Measurements from ENCODE around the gene TOR3A. TPM values are rescaled to one million over a fixed set of nuclear protein-coding genes. Genes with fewer than 3 reads are reported as not detected.

TOR3A gene
- total RNA-seq, 1 donor from 2014 or later = 14.5 TPM

DNA sequence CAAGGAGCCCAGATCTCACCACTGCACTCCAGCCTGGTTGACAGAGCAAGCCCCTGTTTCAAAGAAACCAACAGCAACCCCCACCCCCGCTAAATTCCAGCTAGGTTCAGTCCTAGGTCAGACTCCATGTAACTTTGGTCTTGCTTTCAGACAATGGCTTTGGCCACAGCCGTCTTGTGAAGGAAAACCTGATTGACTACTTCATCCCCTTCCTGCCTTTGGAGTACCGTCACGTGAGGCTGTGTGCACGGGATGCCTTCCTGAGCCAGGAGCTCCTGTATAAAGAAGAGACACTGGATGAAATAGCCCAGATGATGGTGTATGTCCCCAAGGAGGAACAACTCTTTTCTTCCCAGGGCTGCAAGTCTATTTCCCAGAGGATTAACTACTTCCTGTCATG, 12.9 kb downstream of the TOR3A start:
- FAIRE-seq (no peak), DNase-seq (ENCODE audit: low read depth) (no peak)
- no peak overlapping the region for H3K27ac Mint-ChIP-seq (ENCODE audit: unreplicated experiment)

DNA sequence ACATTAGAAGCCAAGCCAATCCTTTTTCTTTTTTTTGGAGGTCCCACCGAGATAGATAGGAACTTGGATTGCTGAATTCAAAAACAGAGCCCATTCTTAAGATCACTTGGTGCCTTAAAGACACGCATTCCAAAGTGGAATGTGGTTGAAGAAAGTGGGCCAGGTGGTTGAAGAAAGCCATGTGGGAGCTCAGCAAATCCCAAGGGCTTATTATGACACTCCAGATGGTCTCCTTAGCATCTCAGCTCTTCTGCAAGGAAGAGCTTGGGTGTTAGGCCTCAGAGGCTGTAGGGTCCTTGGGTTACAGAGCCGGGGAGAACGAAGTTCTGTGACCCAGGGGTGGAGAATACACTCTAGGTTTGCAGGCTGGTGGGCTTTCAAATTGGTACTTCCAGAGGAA, 13.5 kb downstream of the TOR3A start:
- Histone ChIP-seq H3K4me2 (ENCODE audit: low read length) (no peak overlapping the region), H3K36me3 (ENCODE audit: insufficient read depth, low read length) (peaks cover 77% of the 10 kb centered on the region), H3K27me3 (ENCODE audit: insufficient read depth, low read length) (no peaks in the 10 kb centered on the region), H3K27ac (ENCODE audit: low read depth, low read length) (no peak overlapping the region), H2AFZ (ENCODE audit: low read depth, low read length) (no peak overlapping the region), H3K4me1 (ENCODE audit: insufficient read depth, low read length) (no peaks in the 10 kb centered on the region), H3K4me3 (ENCODE audit: insufficient read depth, low read depth, low read length) (no peak overlapping the region), H3K9ac (ENCODE audit: low read length) (no peak overlapping the region), H4K20me1 (ENCODE audit: insufficient read depth, low read length) (peaks cover 63% of the 10 kb centered on the region), H3K9me3 (ENCODE audit: insufficient read depth, low read depth, low read length) (no peaks in the 10 kb centered on the region), H3K79me2 (ENCODE audit: insufficient read depth, low read length) (peaks cover 20% of the 10 kb centered on the region)
- H3K4me3 Mint-ChIP-seq (ENCODE audit: unreplicated experiment) = no peak overlapping the region
- FAIRE-seq = no peak
- peaks cover 25% of the 10 kb centered on the region for H3K36me3 Mint-ChIP-seq (ENCODE audit: low read depth, unreplicated experiment)
- TF ChIP-seq, protein P1, sequence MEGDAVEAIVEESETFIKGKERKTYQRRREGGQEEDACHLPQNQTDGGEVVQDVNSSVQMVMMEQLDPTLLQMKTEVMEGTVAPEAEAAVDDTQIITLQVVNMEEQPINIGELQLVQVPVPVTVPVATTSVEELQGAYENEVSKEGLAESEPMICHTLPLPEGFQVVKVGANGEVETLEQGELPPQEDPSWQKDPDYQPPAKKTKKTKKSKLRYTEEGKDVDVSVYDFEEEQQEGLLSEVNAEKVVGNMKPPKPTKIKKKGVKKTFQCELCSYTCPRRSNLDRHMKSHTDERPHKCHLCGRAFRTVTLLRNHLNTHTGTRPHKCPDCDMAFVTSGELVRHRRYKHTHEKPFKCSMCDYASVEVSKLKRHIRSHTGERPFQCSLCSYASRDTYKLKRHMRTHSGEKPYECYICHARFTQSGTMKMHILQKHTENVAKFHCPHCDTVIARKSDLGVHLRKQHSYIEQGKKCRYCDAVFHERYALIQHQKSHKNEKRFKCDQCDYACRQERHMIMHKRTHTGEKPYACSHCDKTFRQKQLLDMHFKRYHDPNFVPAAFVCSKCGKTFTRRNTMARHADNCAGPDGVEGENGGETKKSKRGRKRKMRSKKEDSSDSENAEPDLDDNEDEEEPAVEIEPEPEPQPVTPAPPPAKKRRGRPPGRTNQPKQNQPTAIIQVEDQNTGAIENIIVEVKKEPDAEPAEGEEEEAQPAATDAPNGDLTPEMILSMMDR (IDR thresholded peaks at IDR 0.05; ENCODE audit: insufficient read depth, low read depth, low read length) = no peak
- TF ChIP-seq EZH2 (IDR thresholded peaks at IDR 0.05; ENCODE audit: insufficient read depth, low read length) = no peak
- DNase-seq (ENCODE audit: low read depth) = no peak
- peaks cover 7% of the 10 kb centered on the region for H3K4me1 Mint-ChIP-seq (ENCODE audit: low read depth, unreplicated experiment)
- H3K27ac Mint-ChIP-seq (ENCODE audit: unreplicated experiment) = no peak overlapping the region
- H3K9me3 Mint-ChIP-seq (ENCODE audit: unreplicated experiment) = peaks cover 2% of the 10 kb centered on the region
- no peaks in the 10 kb centered on the region for H3K27me3 Mint-ChIP-seq (ENCODE audit: low read depth, unreplicated experiment)

More for the DNA sequence above, 12.9 kb downstream of the TOR3A start:
- no peak for TF ChIP-seq EZH2 (IDR thresholded peaks at IDR 0.05; ENCODE audit: insufficient read depth, low read length)
- TF ChIP-seq, protein P1 (IDR thresholded peaks at IDR 0.05; ENCODE audit: insufficient read depth, low read depth, low read length) = no peak
- H3K79me2 ChIP-seq (ENCODE audit: insufficient read depth, low read length) = peaks cover 20% of the 10 kb centered on the region
- H3K4me3 ChIP-seq (ENCODE audit: insufficient read depth, low read depth, low read length) = no peak overlapping the region
- H3K27ac ChIP-seq (ENCODE audit: low read depth, low read length) = no peak overlapping the region
- no peak overlapping the region for H2AFZ ChIP-seq (ENCODE audit: low read depth, low read length)
- no peak overlapping the region for H3K9ac ChIP-seq (ENCODE audit: low read length)
- H3K9me3 Mint-ChIP-seq (ENCODE audit: unreplicated experiment) = peaks cover 2% of the 10 kb centered on the region
- H3K4me3 Mint-ChIP-seq (ENCODE audit: unreplicated experiment) = no peak overlapping the region
- H3K27me3 Mint-ChIP-seq (ENCODE audit: low read depth, unreplicated experiment) = no peaks in the 10 kb centered on the region
- peaks cover 7% of the 10 kb centered on the region for H3K4me1 Mint-ChIP-seq (ENCODE audit: low read depth, unreplicated experiment)
- no peak overlapping the region for H3K4me2 ChIP-seq (ENCODE audit: low read length)
- H3K4me1 ChIP-seq (ENCODE audit: insufficient read depth, low read length) = no peaks in the 10 kb centered on the region
- H3K36me3 ChIP-seq (ENCODE audit: insufficient read depth, low read length) = peaks cover 76% of the 10 kb centered on the region
- H3K27me3 ChIP-seq (ENCODE audit: insufficient read depth, low read length) = no peaks in the 10 kb centered on the region
- no peaks in the 10 kb centered on the region for H3K9me3 ChIP-seq (ENCODE audit: insufficient read depth, low read depth, low read length)
- H4K20me1 ChIP-seq (ENCODE audit: insufficient read depth, low read length) = peaks cover 60% of the 10 kb centered on the region
- H3K36me3 Mint-ChIP-seq (ENCODE audit: low read depth, unreplicated experiment) = peaks cover 24% of the 10 kb centered on the region

DNA sequence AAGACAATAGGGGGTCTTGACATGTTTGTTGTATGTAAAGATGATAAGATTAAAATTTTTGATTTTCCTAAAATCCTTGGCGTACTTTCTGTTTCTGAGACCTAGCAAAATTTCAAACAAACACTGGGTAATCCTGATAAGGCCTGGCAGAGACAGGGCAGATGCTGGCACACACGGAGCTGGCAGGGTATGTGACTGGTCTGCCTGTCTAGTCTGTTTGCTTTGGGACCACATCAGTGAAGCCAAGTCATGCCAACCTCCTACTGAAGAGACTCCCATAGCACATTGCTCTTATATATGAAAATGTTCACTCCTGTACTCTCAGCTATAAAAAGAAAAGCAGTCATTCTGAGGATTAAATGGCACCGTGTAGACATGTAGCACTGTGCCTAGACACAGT, 14.1 kb downstream of the TOR3A start:
- H3K79me2 ChIP-seq (ENCODE audit: insufficient read depth, low read length) = peaks cover 24% of the 10 kb centered on the region
- no peak overlapping the region for H3K27ac ChIP-seq (ENCODE audit: low read depth, low read length)
- H3K27me3 ChIP-seq (ENCODE audit: insufficient read depth, low read length) = no peaks in the 10 kb centered on the region
- Mint-ChIP-seq H3K9me3 (ENCODE audit: unreplicated experiment) (peaks cover 2% of the 10 kb centered on the region), H3K27me3 (ENCODE audit: low read depth, unreplicated experiment) (no peaks in the 10 kb centered on the region), H3K36me3 (ENCODE audit: low read depth, unreplicated experiment) (peaks cover 29% of the 10 kb centered on the region), H3K4me3 (ENCODE audit: unreplicated experiment) (no peak overlapping the region), H3K27ac (ENCODE audit: unreplicated experiment) (no peak overlapping the region), H3K4me1 (ENCODE audit: low read depth, unreplicated experiment) (peaks cover 7% of the 10 kb centered on the region)
- no peak overlapping the region for H3K9ac ChIP-seq (ENCODE audit: low read length)
- TF ChIP-seq, protein P1 (IDR thresholded peaks at IDR 0.05; ENCODE audit: insufficient read depth, low read depth, low read length) = no peak
- TF ChIP-seq EZH2 (IDR thresholded peaks at IDR 0.05; ENCODE audit: insufficient read depth, low read length) = no peak
- DNase-seq (ENCODE audit: low read depth) = no peak
- H3K36me3 ChIP-seq (ENCODE audit: insufficient read depth, low read length) = peaks cover 77% of the 10 kb centered on the region
- no peaks in the 10 kb centered on the region for H3K9me3 ChIP-seq (ENCODE audit: insufficient read depth, low read depth, low read length)
- no peak overlapping the region for H2AFZ ChIP-seq (ENCODE audit: low read depth, low read length)
- no peak overlapping the region for H3K4me3 ChIP-seq (ENCODE audit: insufficient read depth, low read depth, low read length)
- H4K20me1 ChIP-seq (ENCODE audit: insufficient read depth, low read length) = peaks cover 63% of the 10 kb centered on the region
- FAIRE-seq = no peak
- no peaks in the 10 kb centered on the region for H3K4me1 ChIP-seq (ENCODE audit: insufficient read depth, low read length)
- no peak overlapping the region for H3K4me2 ChIP-seq (ENCODE audit: low read length)
